GM18867 (cell line): ENCODE measurements around the gene LNPK.
"Not testable (repeated sequence)": the region's sequence is repeated elsewhere in the genome, so short reads cannot be mapped to it uniquely, and the experiment has no call there.

Source experiments
- ATAC-seq: cut with Tn5 transposase; IDR thresholded peaks from one replicate; pipeline ENCODE4 v1.9.1; 2021; ENCODE audit warnings: mild to moderate bottlenecking, moderate library complexity; ENCODE audit not compliant: unreplicated experiment

LNPK gene

DNA sequence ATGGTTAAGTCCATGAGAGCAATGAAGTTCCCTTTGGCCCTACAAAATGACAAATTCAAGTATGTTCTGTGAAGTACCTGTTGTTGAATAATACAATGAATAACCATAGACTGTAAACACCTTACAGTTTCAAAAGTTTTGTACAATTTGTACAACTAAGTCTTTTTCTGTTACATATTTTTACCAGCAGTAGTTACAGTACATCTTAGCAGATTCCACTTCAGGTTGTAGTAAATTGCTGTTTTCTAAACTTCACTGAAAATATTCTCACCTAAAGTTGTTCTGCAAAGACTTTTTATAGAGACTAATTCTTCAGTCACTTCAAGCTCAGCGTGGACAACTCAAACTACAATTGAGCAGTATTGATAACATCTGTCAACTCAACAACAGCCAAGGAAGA lies 28.7 kb downstream of the LNPK start:
- ATAC-seq: no peak

DNA sequence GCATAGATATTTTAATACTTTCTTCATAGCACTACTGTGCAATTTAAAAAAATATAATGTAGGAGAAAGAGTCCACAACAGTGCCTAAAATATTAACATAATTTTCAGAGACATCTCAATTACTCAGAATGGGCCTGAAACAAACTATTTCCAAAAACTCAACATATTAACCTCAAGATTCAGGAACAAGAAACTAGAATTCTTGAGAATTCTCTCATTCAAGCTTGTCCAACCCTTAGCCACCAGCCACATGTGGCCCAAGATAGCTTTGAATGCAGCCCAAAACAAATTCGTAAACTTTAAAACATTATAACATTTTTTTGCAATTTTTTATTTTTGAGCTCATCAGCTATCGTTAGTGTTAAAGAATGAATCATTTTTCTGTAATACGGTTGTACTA lies 35.2 kb downstream of the LNPK start:
- ATAC-seq: no peak

DNA sequence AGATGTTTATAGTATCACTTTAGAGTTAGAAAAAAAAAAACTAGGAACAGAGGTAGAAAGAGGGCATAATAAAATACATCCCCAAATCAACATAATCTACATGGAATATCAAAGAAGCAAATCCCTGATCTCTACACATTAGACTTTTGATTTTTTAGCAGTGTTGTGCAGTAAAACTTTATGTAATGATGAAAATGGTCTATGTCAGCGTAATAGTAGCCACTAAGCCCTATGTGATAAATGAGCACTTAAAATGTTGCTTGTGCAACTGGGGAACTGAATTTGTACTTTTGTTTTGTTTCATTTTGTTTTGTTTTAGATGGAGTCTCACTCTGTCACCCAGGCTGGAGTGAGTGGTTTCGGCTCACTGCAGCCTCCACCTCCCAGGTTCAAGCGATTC lies 36.3 kb downstream of the LNPK start:
- ATAC-seq: no peak

DNA sequence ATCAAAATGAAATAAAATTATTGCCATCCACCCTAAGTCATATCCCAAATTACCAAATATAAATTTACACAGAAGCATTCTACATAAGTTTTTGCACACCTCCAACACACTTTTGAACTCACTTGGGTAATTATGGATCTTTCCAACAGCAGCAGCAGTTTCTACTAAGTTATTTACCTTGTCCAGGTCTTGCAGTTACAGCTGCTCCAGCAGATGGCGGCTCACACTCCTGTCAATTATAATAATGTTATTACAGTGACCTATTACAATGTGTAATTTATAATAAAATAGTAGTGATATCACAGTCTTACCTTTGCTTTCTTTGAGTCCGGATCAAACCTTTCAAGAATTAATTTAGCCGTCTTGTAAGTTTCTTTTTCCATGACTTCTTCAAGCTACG lies 37.9 kb downstream of the LNPK start:
- ATAC-seq: no peak

DNA sequence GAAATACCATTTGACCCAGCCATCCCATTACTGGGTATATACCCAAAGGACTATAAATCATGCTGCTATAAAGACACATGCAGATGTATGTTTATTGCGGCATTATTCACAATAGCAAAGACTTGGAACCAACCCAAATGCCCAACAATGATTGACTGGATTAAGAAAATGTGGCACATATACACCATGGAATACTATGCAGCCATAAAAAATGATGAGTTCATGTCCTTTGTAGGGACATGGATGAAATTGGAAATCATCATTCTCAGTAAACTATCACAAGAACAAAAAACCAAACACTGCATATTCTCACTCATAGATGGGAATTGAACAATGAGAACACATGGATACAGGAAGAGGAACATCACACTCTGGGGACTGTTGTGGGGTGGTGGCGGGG lies 38.9 kb downstream of the LNPK start:
- ATAC-seq: not testable (repeated sequence)

DNA sequence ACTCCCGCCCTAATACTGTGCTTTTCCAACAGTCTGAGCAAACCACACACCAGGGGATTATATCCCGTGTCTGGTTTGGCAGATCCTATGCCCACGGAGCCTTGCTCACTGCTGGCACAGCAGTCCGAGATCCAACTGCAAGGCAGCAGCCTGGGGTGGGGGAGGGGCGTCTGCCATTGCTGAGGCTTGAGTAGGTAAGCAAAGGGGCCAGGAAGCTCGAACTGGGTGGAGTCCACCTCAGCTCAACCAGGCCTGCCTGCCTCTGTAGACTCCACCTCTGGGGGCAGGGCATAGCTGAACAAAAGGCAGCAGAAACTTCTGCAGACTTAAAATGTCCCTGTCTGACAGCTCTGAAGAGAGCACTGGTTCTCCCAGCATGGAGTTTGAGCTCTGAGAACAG lies 44.2 kb downstream of the LNPK start:
- no peak for ATAC-seq

DNA sequence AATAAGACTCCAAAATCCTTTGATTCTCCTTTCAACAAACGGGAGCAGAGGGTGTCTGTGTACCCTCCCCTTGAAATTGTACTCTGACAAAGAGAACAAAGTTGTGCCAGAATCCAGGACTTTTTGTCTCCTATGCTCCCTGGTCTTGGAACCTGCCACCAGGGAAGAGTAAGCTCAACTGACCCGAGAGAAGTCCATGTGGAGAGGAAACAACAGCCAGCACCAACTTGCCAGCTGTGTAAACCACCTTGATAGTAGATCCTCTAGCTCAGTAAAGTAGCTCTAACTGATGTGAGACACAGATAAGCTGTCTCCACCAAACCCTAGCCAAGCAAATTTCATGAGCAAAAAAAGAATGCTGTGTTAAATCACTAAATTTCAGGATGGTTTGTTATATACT lies 46.9 kb downstream of the LNPK start:
- no peak for ATAC-seq

DNA sequence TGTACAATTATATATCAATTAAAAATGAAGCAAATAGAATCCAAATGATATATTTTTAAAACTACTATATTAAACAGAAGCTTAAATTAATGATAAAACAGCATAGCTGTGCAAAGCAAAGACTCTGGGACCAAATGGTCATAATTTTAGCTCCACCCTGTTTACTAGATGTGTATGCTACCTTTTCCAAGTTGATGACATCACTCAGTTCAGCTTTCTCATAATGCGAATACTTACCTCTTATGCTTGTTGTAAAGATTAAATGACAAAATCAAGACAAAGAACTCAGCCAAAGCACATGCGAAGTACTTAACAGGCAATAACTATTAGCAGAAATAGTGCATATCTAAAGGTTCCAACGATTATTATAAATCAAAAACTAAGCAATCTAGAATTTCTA lies 51.6 kb downstream of the LNPK start:
- no peak for ATAC-seq

DNA sequence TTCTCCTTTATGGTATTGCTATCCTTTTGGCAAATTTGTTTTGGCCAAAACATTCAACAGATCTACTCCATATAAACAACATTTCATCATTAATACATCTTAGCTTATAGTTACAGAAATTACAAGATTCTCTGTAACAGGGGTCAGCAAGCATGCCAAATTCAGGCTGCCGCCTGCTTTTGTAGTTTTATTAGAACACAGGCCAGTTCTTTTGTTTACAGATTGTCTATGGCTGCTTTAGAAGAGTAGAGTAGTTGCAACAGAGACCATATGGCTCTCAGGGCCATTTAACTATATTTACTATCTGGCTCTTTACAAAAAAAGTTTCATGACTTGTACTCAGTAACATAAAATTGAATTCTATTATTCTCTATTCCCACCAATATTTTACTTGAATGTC lies 53.9 kb downstream of the LNPK start:
- ATAC-seq: no peak

DNA sequence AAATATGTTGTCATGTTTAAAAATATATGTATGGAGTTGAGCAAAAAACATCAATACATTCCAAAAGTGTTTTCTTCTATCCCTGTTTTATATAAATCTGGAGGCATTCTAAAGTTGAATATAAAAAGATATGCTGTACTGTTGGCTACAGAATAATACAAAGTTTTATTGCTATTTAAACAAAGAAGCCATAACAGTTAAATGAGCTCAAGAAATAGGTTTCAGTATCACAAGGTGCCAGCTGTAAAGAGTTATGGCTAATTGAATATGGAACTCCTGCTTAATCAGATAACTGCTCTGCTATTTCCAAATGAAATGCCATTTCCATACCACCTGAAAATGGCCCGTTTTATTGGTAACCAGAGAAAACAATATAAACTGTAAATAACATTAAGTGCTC lies 55.0 kb downstream of the LNPK start:
- ATAC-seq: no peak

DNA sequence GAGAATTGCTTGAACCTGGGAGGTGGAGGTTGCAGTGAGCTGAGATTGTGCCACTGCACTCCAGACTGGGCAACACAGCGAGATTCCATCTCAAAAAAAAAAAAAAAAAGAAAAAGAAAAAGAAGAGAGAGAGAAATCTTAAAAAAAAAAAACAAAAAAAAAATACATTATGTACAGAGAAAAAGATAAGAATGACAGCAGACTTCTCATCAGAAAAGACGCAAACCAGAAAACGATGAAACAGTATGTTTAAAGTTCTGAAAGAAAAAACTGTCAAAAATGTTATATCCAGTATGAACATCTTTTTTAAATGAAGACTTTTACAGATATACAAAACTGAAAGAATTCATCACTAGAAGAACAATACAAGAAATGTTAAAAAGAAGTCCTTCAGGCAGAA lies 60.4 kb downstream of the LNPK start:
- no peak for ATAC-seq

DNA sequence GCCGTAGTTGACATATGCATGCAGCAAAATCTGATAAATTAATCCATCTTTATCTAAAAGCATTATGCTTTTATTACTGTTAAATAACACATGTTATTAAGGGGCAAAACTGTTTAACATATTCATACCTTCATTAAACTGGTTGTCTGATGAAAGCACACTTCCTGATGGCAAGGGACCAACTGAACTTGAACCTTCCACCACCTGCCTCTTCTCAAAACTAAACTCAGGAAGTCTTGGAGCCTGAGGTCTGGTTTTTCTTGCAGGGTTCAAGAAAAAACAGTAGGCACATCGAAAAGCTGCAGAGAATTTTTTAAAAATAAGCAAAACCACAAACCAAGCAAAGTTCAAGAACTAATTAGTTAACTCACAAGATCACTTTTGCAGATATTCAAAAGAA lies 64.9 kb downstream of the LNPK start:
- ATAC-seq: no peak

DNA sequence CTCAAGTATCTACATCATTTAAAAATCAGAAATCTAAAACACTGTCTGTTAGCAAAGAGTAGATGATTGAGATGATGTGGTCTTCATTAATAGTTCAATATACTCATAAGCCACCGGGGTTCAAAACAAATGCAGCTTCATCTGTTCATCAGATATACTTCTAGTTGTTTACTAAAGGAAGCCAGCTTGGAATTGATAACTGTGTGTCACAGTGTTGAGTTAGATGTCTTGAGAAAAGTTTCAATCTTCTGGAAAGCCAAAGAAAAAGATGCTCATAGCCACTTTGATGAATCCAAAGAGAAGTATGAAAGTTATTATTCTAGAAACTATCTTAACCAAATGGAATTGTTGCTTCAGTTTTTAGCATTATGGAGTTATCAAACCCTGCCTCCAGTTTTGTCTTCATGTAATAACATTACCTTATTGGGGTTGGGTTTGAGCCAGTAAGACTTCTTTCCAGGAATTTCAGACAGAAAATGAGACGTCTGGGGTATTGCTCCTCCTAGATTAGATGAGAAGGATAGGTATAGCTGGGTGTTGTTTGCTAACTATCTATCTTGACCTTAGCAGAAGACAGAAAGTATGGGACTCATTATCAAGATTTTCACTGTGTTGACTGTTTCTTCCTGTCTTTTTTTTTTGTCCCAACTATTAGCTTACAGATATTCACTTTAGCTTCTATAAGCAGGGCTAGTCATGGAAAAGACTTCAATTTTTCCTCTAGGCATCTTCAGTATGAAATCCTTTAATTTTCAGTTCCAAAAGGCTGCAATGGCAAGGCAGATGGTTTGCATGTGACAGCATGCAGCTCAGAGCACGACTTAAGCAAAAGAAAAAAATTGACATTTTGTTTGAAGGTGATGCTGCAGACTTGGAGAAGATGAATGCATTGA lies 66.5 kb downstream of the LNPK start:
- ATAC-seq: no peak

DNA sequence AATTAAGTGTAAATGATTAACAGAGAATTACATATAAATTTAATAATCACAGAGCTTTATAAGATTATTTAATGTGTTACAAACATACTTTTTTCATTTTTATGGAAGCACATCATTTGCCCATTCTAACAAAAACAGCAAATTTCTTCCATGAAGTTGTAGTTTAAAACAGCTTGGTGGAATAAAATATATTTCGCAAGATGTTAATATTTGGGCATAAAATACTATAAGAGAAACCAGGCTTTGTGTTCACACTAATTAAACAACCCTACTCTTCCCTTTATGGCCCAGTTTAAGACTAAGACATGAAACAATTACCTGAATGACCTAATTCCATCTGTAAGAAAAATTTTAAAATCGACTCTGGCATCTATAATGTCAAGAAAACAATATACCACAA lies 69.4 kb downstream of the LNPK start:
- no peak for ATAC-seq

DNA sequence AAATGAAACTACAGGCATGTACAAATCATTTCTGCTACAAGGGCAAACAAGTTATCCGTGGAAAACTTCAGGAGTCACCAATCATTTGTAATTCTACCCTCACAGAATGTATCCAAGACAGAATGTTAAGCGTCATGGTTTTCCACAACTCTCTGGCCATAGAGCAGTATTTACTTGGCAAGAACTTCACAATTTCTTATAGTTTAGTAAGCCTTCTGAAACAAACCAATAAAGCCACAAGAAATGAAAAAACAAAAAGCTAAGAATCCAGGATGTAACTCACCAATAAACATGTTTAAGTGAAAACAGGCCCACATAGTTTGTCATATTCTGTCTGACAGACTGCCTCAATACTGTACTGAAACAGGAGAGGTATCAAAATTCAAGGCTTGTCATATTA lies 70.3 kb downstream of the LNPK start:
- ATAC-seq: no peak

DNA sequence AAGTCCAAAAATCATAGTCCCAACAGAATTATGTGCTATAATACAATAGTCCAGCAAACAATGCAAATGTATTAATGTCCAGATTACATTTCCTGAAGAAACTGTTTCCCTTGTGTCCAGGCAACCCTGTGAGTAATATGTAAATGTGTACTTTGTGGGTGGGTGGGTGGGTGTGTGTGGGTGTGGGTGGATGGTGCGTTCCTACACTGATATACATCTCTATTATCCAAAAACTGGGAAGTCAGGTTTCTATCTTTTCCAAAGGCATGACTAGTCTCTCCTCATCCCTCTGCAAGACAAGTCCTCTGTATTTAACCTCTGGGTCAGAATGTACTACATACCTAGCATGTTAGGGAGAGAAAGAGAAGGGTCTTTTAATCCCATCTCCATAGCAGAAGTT lies 71.6 kb downstream of the LNPK start:
- no peak for ATAC-seq

DNA sequence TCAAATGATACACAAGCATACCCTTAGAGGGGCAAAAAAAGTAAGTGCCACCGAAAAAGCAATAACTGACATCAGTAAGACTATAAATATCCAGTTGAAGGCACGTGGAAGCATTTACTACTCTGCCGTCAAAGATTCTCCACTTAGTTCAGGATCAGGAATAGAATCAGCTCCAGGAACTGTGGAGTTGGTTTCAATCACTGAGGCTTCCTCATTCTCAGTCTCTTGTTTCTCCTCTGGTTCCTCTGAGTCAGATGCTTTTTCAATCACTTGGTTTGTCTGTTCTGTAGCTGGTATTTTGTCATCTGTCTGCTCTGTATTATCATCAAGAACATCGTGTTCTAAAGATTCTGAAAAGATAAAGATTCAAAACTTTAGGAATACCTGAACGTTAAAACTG lies 72.2 kb downstream of the LNPK start:
- no peak for ATAC-seq

DNA sequence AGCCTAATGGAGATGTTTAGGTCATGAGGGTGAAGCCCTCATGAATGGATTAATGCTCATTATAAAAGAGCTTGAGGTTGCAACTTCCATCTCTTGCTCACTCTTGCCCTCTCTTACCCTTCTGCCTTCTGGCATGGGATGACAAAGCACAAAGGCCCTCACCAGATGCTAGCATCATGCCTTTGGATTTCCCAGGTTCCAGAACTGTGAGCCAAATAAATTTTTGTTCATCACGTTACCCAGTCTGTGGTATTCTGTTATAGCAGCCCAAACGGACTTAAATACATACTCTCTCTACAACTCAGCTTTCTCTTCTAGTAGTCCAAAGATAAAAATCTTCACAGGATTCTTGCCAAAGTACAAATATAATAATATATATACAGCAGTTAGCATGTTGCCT lies 75.8 kb downstream of the LNPK start:
- no peak for ATAC-seq

DNA sequence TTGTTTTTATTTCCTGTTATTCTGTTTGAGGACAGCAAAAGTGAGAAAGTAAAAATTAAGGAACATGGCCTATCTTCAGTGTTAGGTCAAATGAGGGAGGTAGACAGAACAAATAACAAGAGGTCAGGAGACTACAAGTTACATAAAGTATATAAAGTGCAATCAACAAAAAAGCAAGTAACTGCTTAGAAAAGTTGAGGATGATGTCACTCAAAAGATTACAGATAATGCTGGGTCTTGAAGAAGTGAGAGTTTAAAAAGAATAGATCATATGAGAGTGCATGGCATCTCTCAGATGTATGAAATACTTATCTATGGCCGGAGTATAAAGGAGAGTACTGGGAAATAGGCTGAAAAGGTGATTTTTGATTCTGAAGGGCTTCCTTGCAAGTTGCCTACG lies 79.9 kb downstream of the LNPK start:
- ATAC-seq: no peak

DNA sequence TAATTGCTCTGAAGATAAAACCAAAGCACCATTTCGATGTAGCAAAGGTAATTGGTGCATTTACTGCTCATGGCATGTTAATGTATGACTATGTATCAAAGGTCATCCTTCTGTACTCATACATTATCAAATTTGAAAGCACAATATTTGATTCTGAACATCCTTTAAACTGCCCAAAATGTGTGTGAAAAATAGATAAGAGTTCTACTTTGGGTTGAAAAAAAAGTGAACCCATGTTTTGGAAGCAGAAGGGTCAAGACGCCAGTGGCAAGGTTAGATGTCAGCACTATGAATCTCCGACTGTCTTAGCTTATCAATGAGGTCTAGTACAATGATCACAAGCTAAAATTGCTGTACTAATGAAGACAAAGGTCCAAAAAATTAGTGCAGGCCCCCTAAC lies 83.1 kb downstream of the LNPK start:
- no peak for ATAC-seq

DNA sequence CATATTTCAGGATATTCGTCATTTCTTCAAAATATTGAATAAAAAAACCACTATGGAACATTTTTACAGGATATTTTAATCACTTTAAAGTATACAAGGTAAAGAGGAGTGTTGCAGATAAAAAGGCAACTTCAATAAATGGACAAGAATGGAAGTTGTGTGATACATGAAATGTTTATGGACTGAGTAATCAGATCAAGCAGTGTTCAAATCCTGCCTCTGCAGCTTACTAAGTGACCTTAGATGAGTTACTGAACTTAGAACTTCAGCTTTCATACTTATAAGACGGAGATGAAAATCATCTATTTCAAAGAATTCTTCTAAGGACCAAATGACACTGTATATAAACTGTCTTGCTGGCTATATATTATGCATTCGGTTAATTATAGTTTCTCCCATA lies 87.2 kb downstream of the LNPK start:
- ATAC-seq: no peak

DNA sequence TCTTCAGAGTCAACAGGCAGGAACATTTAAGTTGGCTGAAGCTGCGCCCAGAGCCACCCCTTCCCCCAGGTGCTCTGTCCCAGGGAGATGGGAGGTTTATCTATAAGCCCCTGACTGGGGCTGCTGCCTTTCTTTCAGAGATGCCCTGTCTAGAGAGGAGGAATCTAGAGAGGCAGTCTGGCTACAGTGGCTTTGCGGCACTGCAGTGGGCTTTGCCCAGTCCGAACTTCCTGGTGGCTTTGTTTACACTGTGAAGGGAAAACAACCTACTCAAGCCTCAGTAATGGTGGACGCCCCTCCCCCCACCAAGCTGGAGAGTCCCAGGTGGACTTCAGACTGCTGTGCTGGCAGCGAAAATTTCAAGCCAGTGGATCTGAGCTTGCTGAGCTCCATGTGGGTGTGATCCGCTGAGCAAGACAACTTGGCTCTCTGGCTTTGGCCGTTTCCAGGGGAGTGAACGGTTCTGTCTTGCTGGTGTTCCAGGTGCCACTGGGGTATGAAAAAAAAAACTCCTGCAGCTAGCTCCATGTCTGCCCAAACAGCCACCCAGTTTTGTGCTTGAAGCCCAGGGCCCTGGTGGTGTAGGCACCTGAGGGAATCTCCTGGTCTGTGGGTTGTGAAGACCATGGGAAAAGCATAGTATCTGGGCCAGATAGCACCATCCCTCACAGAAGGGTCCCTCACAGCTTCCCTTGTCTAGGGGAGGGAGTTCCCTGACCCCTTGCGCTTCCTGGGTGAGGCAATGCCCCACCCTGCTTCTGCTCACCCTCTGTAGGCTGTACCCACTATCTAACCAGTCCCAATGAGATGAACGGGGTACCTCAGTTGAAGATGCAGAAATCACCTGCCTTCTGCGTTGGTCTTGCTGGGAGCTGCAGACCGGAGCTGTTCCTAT lies 88.0 kb downstream of the LNPK start:
- ATAC-seq: not testable (repeated sequence)
